ENCODE data around the gene ARL4A.

ARL4A gene

DNA sequence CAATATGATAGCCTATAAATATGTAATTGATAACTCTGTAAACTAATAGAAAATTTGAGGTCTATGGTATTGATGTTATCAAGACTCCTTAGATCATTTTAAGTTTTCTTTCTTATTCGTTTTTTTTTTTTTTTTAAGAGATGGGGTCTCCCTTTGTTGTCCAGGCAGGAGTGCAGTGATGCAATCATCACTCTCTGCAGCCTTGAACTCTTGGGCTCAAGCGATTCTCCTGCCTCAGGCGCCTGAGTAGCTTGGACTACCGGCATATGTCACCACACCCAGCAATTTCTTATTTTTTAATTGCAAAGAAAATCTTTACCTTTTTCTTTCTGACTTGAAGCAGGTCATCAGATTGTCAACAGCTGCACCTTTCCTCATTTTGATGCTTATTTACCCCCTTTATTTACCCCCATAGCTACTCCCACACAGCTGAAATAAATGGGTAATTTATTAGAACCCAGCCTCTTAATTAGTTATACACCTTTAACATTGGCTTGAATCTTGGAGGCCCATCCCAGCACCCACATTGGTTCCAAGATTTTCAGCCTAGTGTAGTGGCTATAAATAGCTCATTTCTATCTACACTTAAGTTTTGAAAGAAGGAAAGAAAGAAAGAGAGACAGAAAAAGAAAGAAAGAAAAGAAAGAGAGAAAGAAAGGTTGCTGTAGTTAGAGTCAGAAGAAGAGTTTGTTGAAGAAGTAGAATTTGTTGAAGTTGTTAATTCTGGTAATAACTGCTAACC, 38.3 kb downstream of the ARL4A start:
- H3K4me1 Mint-ChIP-seq, result peaks cover 8% of the 10 kb centered on the region
- no peak overlapping the region for H3K4me3 Mint-ChIP-seq
- DNase-seq (ENCODE audit: low spot score in 2 of 2) (no peak), ATAC-seq (replicated peaks; ENCODE audit: extremely low read depth, poor library complexity, severe bottlenecking) (no peak)
- H3K27me3 Mint-ChIP-seq, result no peaks in the 10 kb centered on the region
- H3K36me3 Mint-ChIP-seq (ENCODE audit: insufficient read depth), result no peaks in the 10 kb centered on the region
- H3K27ac Mint-ChIP-seq (ENCODE audit: low read depth), result peak overlapping the region; percentile 15
- no peaks in the 10 kb centered on the region for H3K9me3 Mint-ChIP-seq

DNA sequence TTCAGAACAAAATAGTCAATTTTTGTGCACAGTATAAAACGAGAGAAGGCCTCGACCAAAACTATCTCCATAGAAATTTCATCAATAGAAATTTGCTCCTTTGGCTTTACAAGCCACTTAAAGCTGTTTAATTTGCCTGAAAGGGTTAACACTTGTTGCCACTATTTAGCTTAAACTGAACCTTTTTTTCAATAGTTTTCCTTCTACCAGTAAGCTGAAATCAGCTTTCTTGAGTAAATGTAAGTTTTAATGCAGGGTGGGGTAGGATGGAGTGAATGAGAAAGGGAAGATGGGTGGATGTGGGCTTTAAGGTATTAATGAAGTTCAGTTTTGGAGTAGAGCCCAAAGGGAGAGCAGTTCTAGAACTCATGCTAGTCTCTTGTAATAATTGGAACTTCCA, 39.5 kb downstream of the ARL4A start:
- H3K4me3 Mint-ChIP-seq, result no peak overlapping the region
- no peak overlapping the region for H3K27ac Mint-ChIP-seq (ENCODE audit: low read depth)
- H3K9me3 Mint-ChIP-seq, result no peaks in the 10 kb centered on the region
- ATAC-seq (replicated peaks; ENCODE audit: extremely low read depth, poor library complexity, severe bottlenecking) (no peak), DNase-seq (ENCODE audit: low spot score in 2 of 2) (no peak)
- peaks cover 15% of the 10 kb centered on the region for H3K4me1 Mint-ChIP-seq
- H3K27me3 Mint-ChIP-seq, result no peaks in the 10 kb centered on the region
- no peaks in the 10 kb centered on the region for H3K36me3 Mint-ChIP-seq (ENCODE audit: insufficient read depth)

DNA sequence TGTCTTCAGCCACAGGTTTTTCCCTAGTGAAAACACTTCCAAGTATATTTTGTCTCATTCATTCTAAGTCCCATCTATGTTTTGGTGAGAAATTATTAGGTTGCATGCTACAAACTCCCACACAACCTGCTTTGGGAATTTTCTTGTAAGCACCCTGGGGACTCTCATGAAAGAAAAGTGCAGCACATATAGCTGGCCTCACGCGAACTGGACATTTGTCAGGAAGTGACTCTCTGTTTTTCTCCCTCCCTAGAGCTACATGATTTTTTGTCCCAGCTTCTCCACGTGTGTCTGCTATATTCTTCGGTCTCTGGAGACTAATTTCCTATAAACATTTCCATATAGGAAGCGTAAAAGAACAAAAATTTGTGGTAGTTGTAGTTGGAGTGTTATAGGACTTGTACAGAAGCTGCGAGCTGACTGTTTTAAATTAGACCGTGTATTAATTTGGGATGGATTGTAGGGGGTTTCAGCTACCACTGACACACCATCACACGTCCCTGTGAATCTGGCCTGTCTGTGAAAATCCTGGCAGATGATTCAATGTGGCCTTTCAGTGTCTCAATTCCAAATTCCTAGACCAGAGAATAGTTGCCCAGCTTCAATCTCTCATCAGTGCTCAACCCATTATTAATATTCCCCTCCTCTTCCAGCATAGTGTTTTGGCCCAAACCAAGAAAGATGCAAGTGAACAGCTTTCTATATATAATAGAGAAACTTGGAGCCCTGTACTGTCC, 40.2 kb downstream of the ARL4A start:
- Mint-ChIP-seq H3K4me3 (no peak overlapping the region), H3K4me1 (peaks cover 15% of the 10 kb centered on the region), H3K27ac (ENCODE audit: low read depth) (no peak overlapping the region), H3K36me3 (ENCODE audit: insufficient read depth) (no peaks in the 10 kb centered on the region), H3K27me3 (no peaks in the 10 kb centered on the region), H3K9me3 (no peaks in the 10 kb centered on the region)
- ATAC-seq (replicated peaks; ENCODE audit: extremely low read depth, poor library complexity, severe bottlenecking) (no peak), DNase-seq (ENCODE audit: low spot score in 2 of 2) (no peak)

DNA sequence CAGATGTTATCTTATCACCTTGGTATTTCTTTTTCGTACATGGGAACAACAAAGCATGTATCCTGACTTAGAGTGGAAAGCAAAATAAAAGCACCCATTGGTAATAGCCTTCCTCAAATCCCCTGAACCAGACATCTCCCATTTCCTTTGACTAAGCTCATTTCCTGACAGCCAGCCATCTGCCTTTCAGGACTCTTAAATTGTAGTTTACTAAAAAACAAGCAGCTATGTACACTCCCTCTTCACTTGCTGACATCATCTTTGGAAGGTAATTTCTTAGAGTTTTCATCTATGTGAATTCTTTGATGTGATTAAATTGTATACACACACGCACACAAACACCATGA, 40.7 kb downstream of the ARL4A start:
- Mint-ChIP-seq H3K27me3 (no peaks in the 10 kb centered on the region), H3K4me1 (peaks cover 15% of the 10 kb centered on the region), H3K4me3 (no peak overlapping the region), H3K36me3 (ENCODE audit: insufficient read depth) (no peaks in the 10 kb centered on the region), H3K27ac (ENCODE audit: low read depth) (no peak overlapping the region), H3K9me3 (no peaks in the 10 kb centered on the region)
- DNase-seq (ENCODE audit: low spot score in 2 of 2) (no peak), ATAC-seq (replicated peaks; ENCODE audit: extremely low read depth, poor library complexity, severe bottlenecking) (no peak)

DNA sequence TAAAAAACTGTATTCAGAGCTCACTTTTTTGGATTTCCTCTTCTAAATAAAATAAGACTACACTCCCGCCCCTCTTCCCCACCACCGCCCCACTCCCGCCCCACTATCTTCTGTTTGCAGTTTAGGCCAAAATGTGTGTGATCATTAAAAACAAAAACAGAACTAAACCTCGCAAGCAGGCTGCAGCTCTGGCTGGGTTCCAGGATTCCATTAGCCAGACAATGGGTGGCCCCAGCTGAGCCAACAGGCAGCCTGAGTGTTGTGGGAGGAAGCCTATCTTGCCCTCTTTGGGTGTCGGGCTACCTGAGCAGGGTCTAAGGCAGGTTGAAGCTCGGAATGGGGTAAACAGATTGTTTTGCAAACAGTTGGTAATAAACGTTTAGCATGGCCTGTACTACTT, 41.7 kb downstream of the ARL4A start:
- no peak overlapping the region for H3K4me3 Mint-ChIP-seq
- no peak for DNase-seq (ENCODE audit: low spot score in 2 of 2)
- H3K4me1 Mint-ChIP-seq, result peaks cover 15% of the 10 kb centered on the region
- ATAC-seq (replicated peaks; ENCODE audit: extremely low read depth, poor library complexity, severe bottlenecking), result no peak
- no peaks in the 10 kb centered on the region for H3K27me3 Mint-ChIP-seq
- H3K36me3 Mint-ChIP-seq (ENCODE audit: insufficient read depth), result no peaks in the 10 kb centered on the region
- H3K27ac Mint-ChIP-seq (ENCODE audit: low read depth), result no peak overlapping the region
- H3K9me3 Mint-ChIP-seq, result no peaks in the 10 kb centered on the region

DNA sequence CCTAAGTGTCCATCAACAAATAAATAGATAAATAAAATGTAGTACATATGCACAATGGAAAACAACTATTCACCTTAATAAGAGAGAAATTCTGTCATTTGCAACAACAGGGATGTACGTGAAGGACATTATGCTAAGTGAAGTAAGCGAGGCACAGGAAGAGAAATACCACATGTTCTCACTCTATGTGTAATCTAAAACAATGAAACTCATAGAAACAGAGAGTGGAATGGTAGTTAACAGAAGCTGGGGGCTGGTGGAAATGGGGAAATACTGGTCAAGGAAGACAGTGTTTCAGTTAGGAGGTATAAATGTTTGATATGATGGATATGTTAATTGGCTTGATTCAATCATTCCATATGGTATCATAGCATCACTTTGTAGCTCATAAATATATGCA, 43.1 kb downstream of the ARL4A start:
- no peak overlapping the region for H3K27ac Mint-ChIP-seq (ENCODE audit: low read depth)
- no peak for DNase-seq (ENCODE audit: low spot score in 2 of 2)
- no peaks in the 10 kb centered on the region for H3K9me3 Mint-ChIP-seq
- peaks cover 15% of the 10 kb centered on the region for H3K4me1 Mint-ChIP-seq
- no peak for ATAC-seq (replicated peaks; ENCODE audit: extremely low read depth, poor library complexity, severe bottlenecking)
- H3K27me3 Mint-ChIP-seq, result no peaks in the 10 kb centered on the region
- H3K4me3 Mint-ChIP-seq, result no peak overlapping the region
- H3K36me3 Mint-ChIP-seq (ENCODE audit: insufficient read depth), result no peaks in the 10 kb centered on the region

DNA sequence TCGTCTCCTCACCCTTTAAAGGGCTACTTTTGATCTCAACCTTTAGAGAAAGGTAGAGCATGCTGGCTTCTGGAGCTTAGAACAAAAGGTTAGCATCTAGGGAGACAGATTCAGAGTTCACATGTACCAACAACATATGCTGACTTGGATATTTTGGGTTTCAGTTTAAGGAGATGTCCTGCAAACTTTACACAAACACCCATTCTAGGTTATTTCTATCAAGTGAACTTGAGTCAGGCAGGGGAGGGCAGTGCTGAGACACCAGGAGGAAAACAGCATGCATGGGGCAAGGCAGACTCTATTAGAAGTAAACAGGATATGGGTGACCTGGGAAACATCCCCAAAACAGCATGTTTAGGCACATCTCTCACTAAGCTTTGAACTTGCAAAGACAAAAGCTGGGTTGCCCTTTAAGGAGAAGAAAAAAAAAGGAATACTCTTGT, 43.8 kb downstream of the ARL4A start:
- Mint-ChIP-seq H3K27ac (ENCODE audit: low read depth) (no peak overlapping the region), H3K27me3 (no peaks in the 10 kb centered on the region), H3K4me3 (peak overlapping the region; percentile 13), H3K36me3 (ENCODE audit: insufficient read depth) (no peaks in the 10 kb centered on the region), H3K9me3 (no peaks in the 10 kb centered on the region), H3K4me1 (peaks cover 15% of the 10 kb centered on the region)
- ATAC-seq (replicated peaks; ENCODE audit: extremely low read depth, poor library complexity, severe bottlenecking) (peak; percentile 64), DNase-seq (ENCODE audit: low spot score in 2 of 2) (no peak)

DNA sequence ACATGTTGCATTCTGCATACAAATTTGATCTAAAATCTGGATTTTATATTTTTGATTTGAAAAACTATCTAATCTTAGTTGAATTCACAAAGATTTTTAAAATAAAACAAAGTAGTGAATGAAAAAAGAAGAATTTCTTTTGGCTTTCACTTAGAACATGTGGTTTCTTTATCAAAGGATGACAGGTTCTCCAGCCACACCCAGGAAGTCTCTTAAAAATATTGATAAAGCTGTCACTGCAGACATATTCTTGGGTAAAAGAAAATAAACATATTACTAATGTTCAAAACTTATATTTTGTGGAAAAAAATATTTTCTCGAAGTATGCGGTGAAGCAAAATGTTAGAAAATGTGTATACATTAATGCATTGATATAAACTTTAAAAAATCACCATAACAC, 44.3 kb downstream of the ARL4A start:
- DNase-seq (ENCODE audit: low spot score in 2 of 2) (no peak), ATAC-seq (replicated peaks; ENCODE audit: extremely low read depth, poor library complexity, severe bottlenecking) (peak; percentile 57)
- Mint-ChIP-seq H3K36me3 (ENCODE audit: insufficient read depth) (no peaks in the 10 kb centered on the region), H3K4me1 (peaks cover 15% of the 10 kb centered on the region), H3K27me3 (no peaks in the 10 kb centered on the region), H3K9me3 (no peaks in the 10 kb centered on the region), H3K4me3 (no peak overlapping the region), H3K27ac (ENCODE audit: low read depth) (no peak overlapping the region)

DNA sequence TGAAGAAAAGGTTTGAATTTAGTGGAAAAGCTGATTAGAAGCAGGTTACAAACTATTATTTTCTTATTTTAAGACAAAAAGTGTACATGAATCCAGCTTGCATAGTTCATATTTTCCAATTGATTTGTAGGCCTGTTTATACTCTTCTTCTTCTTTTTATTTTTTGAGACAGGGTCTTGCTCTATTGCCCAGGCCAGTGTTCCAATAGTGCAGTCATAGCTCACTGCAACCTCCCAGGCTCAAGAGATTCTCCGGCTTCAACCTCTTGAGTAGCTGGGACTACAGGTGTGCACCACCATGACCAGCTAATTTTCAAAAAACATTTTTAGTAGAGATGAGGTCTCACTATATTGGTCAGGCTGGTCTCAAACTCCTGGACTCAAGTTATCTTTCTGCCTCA, 45.0 kb downstream of the ARL4A start:
- no peak for ATAC-seq (replicated peaks; ENCODE audit: extremely low read depth, poor library complexity, severe bottlenecking)
- no peak overlapping the region for H3K27ac Mint-ChIP-seq (ENCODE audit: low read depth)
- H3K9me3 Mint-ChIP-seq, result no peaks in the 10 kb centered on the region
- no peaks in the 10 kb centered on the region for H3K27me3 Mint-ChIP-seq
- no peak overlapping the region for H3K4me3 Mint-ChIP-seq
- no peaks in the 10 kb centered on the region for H3K36me3 Mint-ChIP-seq (ENCODE audit: insufficient read depth)
- peaks cover 15% of the 10 kb centered on the region for H3K4me1 Mint-ChIP-seq
- DNase-seq (ENCODE audit: low spot score in 2 of 2), result no peak

DNA sequence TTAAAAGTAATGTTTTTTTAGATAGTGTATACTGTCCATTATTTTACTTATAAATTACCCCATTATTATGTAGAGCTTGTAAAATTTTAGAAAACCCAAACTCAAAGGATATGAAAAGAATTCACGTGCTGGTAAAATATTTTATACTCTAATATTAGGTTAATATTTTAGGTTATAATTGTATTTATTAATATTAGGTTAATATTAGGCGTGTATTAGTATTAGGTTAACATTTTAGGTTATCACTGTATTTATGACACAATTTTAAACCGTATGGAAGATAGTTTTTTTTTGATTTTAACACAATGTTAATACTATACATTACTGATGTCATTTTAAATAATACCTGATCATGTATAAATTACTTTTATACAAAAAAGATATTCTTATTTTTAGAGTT, 48.5 kb downstream of the ARL4A start:
- H3K27me3 Mint-ChIP-seq, result peaks cover 21% of the 10 kb centered on the region
- no peak overlapping the region for H3K4me3 Mint-ChIP-seq
- no peaks in the 10 kb centered on the region for H3K9me3 Mint-ChIP-seq
- no peak for ATAC-seq (replicated peaks; ENCODE audit: extremely low read depth, poor library complexity, severe bottlenecking)
- DNase-seq (ENCODE audit: low spot score in 2 of 2), result no peak
- H3K27ac Mint-ChIP-seq (ENCODE audit: low read depth), result no peak overlapping the region
- H3K4me1 Mint-ChIP-seq, result peaks cover 6% of the 10 kb centered on the region
- H3K36me3 Mint-ChIP-seq (ENCODE audit: insufficient read depth), result no peaks in the 10 kb centered on the region

DNA sequence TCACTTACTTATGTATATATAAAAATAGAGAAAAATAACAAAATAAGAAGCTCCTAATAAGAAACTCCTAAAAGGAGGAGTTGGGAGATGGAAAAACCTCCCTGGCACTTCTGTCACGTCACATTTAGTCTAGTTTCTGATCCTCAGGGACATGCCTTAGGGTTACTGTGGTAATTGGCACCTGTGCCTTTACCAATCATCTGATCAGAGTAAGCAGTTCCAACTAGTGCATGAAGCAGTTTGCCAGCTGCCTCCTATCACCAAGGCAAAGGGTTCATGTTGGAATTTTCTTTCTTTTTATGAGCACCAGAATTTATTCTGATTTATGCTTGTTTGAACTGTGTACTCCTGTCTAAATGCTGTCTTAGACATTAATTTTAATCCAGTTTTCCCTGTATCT, 49.9 kb downstream of the ARL4A start:
- H3K27me3 Mint-ChIP-seq, result peaks cover 21% of the 10 kb centered on the region
- H3K36me3 Mint-ChIP-seq (ENCODE audit: insufficient read depth), result no peaks in the 10 kb centered on the region
- H3K4me1 Mint-ChIP-seq, result no peaks in the 10 kb centered on the region
- DNase-seq (ENCODE audit: low spot score in 2 of 2) (no peak), ATAC-seq (replicated peaks; ENCODE audit: extremely low read depth, poor library complexity, severe bottlenecking) (no peak)
- no peak overlapping the region for H3K27ac Mint-ChIP-seq (ENCODE audit: low read depth)
- no peaks in the 10 kb centered on the region for H3K9me3 Mint-ChIP-seq
- no peak overlapping the region for H3K4me3 Mint-ChIP-seq

DNA sequence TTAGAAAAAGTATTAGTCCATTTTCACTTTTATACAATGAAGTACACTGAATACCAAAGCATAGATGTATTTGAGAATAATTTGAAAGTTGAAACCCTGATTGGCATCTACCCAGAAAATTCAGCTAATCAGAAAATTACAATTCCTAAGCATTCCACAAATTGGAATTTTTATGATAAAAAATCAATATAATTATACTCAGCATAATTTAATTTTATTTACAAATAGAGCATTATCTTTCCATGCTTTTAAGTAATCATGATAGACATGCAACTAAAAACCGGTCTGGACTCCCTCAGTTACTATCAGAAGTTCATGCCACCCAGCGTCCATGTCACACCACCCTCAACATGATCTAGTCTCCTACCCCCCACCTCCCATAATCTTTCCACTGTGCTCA, 50.4 kb downstream of the ARL4A start:
- Mint-ChIP-seq H3K9me3 (no peaks in the 10 kb centered on the region), H3K4me3 (no peak overlapping the region), H3K36me3 (ENCODE audit: insufficient read depth) (no peaks in the 10 kb centered on the region), H3K4me1 (no peaks in the 10 kb centered on the region), H3K27me3 (peaks cover 21% of the 10 kb centered on the region), H3K27ac (ENCODE audit: low read depth) (no peak overlapping the region)
- no peak for ATAC-seq (replicated peaks; ENCODE audit: extremely low read depth, poor library complexity, severe bottlenecking)
- DNase-seq (ENCODE audit: low spot score in 2 of 2), result no peak

DNA sequence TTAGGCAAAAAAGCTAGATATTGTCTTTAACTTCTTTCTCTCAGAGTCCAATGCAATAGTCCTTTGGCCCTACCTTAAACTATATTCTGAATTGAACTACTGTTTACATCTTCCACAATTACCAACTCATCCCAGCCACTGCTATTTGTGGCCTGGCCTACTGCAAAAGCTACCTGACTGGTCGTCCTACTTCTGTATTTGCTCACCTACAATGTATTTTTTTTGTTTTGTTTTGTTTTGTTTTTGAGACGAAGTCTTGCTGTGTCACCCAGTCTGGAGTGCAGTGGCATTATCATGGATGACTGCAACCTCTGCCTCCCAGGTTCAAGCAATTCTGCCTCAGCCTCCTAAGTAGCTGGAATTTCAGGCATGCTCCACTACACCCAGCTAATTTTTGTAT, 51.2 kb downstream of the ARL4A start:
- DNase-seq (ENCODE audit: low spot score in 2 of 2) (no peak), ATAC-seq (replicated peaks; ENCODE audit: extremely low read depth, poor library complexity, severe bottlenecking) (no peak)
- H3K4me1 Mint-ChIP-seq, result no peaks in the 10 kb centered on the region
- H3K4me3 Mint-ChIP-seq, result no peak overlapping the region
- H3K27ac Mint-ChIP-seq (ENCODE audit: low read depth), result no peak overlapping the region
- no peaks in the 10 kb centered on the region for H3K9me3 Mint-ChIP-seq
- H3K36me3 Mint-ChIP-seq (ENCODE audit: insufficient read depth), result no peaks in the 10 kb centered on the region
- peaks cover 21% of the 10 kb centered on the region for H3K27me3 Mint-ChIP-seq
